Hematopoietic multipotent progenitor cell treated with erythropoietin and hydrocortisone succinate and interleukin-3 and kit ligand, for 8 days (in vitro differentiated cells): ENCODE measurements around the gene GPAM.
"Not testable (repeated sequence)": the region's sequence is repeated elsewhere in the genome, so short reads cannot be mapped to it uniquely, and the experiment has no call there.

Experiments used
- DNase-seq: peaks from one replicate; pipeline ENCODE4 v3.0.0-alpha.2; 2015

GPAM gene, protein sequence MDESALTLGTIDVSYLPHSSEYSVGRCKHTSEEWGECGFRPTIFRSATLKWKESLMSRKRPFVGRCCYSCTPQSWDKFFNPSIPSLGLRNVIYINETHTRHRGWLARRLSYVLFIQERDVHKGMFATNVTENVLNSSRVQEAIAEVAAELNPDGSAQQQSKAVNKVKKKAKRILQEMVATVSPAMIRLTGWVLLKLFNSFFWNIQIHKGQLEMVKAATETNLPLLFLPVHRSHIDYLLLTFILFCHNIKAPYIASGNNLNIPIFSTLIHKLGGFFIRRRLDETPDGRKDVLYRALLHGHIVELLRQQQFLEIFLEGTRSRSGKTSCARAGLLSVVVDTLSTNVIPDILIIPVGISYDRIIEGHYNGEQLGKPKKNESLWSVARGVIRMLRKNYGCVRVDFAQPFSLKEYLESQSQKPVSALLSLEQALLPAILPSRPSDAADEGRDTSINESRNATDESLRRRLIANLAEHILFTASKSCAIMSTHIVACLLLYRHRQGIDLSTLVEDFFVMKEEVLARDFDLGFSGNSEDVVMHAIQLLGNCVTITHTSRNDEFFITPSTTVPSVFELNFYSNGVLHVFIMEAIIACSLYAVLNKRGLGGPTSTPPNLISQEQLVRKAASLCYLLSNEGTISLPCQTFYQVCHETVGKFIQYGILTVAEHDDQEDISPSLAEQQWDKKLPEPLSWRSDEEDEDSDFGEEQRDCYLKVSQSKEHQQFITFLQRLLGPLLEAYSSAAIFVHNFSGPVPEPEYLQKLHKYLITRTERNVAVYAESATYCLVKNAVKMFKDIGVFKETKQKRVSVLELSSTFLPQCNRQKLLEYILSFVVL

DNA sequence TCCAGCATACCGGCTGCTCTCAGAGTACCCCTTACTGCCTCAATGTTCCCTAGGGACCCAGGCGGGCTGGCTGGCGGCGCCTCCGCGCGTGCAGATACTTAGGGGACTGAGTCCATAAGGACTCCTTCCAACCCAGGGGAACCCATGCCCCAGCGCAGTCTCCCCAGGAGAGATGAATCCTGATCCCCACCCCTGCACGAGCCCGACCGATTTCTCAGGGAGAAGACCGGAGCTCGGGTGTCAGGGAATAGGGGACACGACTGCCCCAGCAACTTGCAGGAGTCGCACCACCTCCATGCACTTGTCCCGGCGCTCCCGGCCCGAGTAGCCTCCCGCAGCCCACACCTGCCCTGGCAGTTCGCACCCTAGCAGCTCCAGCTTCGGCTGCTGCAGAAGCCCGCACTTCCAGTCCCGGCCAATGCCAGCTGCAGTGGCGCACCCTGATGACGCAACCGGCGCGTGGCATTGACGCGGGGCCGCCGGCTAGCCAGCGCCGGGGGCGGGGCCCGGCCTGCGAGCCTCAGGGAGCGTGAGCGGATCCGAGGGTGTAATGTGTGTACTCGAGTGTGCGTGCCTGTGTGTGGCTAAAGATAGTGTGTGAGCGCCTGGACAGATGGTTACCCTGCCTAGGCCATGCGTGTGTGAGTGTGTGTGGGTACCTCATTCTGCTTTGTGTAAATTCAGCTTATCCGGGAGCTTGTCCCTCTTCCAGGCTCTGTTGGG lies at the start of gene GPAM:
Gene GPAM, minus strand, starts transcription at position 437 of the 723 bp plus-strand sequence. CDS start 1,981 bp downstream, outside the sequence.
- DNase-seq = peak; percentile 89

- DNase-seq = no peak
These were observed 49.1 kb upstream of the GPAM start for GRCh38 chr10:112232670-112233069.

- DNase-seq = no peak
These were observed 48.2 kb upstream of the GPAM start for GRCh38 chr10:112231602-112232400.

GRCh38 chr10:112230325-112230988 lies 46.9 kb upstream of the GPAM start:
- no peak for DNase-seq

DNA sequence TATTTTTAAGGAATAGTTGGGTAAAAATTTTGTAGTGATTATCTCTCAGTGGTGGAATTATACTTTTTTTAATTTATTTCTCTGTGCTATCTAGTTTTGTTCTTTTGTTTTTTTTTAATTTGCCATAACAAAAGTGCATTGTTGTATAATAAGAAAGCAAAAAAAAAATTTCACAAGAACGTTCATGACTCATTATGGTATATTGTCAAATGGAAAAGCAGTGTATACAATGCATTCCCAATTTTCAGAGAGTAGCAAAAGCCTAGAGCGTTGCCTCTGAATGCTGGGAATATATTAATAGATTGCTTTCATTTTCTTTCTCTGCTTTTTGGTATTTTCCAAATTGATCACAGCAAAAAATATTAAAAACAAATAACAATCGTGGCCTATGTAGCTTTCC lies 46.3 kb upstream of the GPAM start:
- DNase-seq = no peak

DNA sequence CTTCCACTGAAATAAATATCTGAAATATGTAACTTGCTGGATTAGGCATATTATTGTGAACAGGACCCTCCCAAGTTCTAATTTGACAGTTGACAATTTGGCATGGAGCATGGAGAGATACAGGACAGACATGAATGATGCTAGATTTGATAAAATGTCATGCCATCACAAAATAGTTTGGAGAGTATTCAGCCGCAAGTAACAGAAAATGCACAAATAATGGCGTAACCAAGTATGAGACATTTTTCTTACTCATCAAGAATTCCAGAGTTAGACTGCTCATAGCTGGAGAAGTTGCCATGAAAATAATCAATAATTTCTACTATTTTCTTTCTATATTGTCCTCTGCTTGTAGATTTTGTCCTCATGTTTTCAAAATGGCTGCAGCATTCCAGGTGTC lies 45.5 kb upstream of the GPAM start:
- DNase-seq = no peak

DNA sequence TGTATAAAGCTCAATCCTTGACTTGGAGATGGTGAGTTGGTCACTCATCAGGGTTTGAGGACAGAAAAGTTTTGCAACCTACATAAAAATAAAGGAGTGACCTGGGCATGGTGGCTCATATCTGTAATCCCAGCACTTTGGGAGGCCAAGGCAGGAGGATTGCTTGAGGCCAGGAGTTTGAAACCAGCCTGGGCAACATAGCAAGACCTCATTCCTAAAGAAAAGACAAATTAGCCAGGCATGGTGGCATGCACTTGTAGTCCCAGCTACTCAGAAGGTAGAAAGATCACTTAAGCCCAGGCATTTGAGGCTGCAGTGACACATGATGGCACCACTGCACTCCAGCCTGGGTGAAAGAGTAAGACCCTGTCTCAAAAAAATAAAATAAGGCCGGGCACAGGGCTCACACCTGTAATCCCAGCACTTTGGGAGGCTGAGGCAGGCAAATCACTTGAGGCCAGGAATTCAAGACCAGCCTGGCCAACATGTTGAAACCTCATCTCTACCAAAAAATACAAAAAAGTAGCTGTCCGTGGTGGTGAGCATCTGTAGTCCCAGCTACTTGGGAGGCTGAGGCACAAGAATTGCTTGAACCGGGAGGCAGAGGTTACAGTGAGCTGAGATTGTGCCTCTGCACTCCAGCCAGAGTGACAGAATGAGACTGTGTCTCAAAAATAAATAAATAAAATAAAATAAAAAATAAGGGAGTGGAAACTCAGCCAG lies 45.0 kb upstream of the GPAM start:
- DNase-seq = not testable (repeated sequence)

DNA sequence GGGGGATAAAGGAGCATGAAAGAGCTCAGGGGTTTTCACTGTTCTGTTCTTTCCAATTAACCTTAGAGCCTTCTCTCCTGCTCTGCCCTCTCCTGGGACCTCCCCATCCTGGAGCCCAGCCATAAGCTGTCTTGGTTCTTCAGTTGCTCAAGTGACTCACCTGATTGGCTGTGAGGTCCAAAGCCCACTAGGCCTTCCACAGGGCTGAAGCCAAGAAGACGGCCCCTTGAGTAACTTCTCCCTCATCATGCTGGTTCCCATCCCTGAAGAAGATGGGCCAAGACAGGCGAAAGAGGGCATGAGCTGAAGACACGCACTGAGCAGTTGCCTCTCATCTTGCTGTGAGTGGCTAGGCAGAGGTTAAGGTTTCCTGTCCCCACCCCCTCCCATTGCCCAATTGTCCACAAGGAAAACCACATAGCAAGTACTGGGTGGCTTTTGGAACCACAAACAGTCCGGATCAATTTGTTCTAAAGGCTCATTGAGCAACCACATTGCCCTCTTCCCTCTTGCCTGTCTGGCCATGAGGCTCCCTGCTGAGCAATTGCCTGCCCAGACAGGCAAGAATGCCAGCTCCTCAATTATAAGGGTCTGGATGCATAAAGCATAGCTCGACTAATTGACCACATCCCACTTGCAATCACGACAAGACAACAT lies 43.9 kb upstream of the GPAM start:
- no peak for DNase-seq

- DNase-seq = no peak
These were observed 43.1 kb upstream of the GPAM start for GRCh38 chr10:112226439-112227248.

- no peak for DNase-seq
These were observed 42.3 kb upstream of the GPAM start for GRCh38 chr10:112225771-112226438.

GRCh38 chr10:112224933-112225529 lies 41.5 kb upstream of the GPAM start:
- no peak for DNase-seq

- no peak for DNase-seq
These were observed 40.2 kb upstream of the GPAM start for GRCh38 chr10:112223725-112224124.

DNA sequence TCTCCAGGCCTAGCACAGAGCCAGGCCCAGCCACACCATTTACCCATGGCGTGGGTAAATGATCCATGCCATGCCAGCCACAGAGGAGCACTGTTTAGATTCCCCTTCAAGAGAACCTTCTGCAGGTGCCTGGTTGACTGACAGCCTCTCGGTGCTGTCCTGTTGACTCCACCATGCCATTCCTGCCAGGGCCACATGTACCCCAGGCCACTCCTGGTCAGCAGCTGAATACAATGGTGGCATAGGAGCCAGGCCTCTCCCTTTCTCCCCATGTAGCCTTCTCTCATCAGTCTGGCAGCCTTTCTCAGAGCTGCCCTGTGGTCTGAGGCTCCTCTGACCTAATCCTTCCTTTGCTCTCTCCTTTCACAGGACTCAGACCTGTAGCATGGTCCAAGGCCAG lies 39.2 kb upstream of the GPAM start:
- DNase-seq = no peak

DNA sequence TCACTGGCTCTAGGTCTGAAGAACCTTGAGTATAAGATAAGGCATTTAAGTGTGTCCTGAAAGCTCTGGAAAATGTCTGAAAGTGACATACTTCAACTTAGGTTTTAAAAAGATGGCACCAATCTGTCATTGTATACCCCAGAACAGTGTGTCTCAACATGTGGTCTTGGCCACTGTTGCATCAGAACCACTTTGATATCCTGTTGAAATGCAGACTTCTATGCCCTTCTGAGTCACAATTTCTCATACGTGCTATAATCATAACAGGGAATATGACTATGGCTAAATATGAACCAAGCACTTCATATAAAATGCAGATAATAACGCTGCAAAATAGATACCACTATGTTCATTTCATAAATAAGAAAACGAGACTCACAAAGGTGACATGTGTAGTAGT lies 38.0 kb upstream of the GPAM start:
- no peak for DNase-seq

DNA sequence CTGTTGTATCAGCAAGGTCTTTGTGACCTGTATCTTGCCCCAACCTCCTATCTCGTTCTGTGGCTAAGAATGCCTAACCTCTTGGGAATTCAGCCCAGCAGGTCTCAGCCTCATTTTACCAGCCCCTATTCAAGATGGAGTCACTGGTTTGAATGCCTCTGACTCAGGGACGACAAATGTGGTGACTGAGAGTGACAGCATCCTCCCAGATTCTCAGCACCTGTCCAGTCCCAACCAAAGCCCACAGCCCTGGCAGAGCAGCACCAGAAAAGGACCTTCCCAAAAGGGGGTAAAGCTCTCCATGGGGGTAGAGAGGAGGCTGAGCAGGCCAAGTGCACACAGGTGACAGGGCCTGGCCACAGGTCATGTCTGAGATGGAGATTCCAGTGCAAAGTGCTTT lies 35.4 kb upstream of the GPAM start:
- DNase-seq = no peak

DNA sequence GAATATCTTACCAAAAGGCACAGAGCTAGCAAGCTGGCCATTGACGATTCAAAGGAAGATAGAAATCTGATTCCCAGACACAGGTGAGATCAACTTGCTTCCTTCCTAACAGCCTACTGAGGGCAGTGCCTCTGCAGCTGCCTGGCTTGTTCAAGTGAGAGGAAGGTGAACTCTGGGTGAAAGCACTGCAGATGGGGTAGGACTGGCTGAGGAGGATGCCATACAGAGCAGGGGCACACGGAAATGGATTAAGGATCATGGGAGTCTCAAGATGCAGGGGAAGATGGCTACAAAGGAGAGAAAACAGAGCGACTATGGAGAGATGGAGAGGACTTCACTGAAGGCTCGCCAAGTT lies 34.4 kb upstream of the GPAM start:
- no peak for DNase-seq

- no peak for DNase-seq
These were observed 33.9 kb upstream of the GPAM start for GRCh38 chr10:112217386-112218035.

GRCh38 chr10:112216966-112217365 lies 33.4 kb upstream of the GPAM start:
- no peak for DNase-seq
